Coronary artery (tissue), 2 donors: ENCODE results near the gene CLIC6.

Experiments used
- DNase-seq: peaks from one replicate; pipeline ENCODE4 v3.0.0-alpha.2; 2017; ENCODE audit warnings: low spot score
- H3K27ac ChIP-seq, 2 donors: fragments of 200-600 bp; sonication (generic); one replicate each; pipeline ENCODE4 v1.5.1; 2016 to 2019
- H3K4me3 ChIP-seq: fragments of 200-600 bp; sonication (generic); 2 replicates; pipeline ENCODE4 v1.5.1; 2016; ENCODE audit warnings: mild to moderate bottlenecking, moderate library complexity
- TF ChIP-seq, protein P1 (sequence below): fragments of 200-600 bp; sonication (generic); IDR thresholded peaks from one replicate; pipeline ENCODE4 v1.5.1; 2019; ENCODE audit warnings: antibody characterized with exemption

Gene CLIC6

DNA sequence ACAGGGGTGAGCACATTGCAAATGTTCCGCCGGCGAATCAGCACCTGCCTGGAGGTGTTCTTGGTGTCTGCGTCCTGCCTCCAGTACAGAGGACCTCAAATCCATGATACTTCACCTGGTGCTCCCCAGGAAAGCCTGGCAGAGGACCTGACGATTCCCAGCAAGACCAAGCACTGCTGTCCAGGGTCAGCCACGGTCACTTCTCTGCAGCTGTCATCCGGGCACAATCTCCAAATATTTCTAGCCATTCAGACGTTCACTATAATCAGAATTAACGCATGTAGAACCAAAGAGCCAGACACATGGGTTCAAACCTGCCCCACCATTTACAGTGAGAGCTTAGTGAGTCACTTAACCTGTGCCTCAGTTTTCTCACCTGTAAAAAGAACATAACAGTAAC, 74.5 kb downstream of the CLIC6 start:
- DNase-seq, result no peak
- no peak overlapping the region for H3K4me3 ChIP-seq
- H3K27ac ChIP-seq, result no peak overlapping the region
- TF ChIP-seq, protein P1, sequence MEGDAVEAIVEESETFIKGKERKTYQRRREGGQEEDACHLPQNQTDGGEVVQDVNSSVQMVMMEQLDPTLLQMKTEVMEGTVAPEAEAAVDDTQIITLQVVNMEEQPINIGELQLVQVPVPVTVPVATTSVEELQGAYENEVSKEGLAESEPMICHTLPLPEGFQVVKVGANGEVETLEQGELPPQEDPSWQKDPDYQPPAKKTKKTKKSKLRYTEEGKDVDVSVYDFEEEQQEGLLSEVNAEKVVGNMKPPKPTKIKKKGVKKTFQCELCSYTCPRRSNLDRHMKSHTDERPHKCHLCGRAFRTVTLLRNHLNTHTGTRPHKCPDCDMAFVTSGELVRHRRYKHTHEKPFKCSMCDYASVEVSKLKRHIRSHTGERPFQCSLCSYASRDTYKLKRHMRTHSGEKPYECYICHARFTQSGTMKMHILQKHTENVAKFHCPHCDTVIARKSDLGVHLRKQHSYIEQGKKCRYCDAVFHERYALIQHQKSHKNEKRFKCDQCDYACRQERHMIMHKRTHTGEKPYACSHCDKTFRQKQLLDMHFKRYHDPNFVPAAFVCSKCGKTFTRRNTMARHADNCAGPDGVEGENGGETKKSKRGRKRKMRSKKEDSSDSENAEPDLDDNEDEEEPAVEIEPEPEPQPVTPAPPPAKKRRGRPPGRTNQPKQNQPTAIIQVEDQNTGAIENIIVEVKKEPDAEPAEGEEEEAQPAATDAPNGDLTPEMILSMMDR, result no peak

DNA sequence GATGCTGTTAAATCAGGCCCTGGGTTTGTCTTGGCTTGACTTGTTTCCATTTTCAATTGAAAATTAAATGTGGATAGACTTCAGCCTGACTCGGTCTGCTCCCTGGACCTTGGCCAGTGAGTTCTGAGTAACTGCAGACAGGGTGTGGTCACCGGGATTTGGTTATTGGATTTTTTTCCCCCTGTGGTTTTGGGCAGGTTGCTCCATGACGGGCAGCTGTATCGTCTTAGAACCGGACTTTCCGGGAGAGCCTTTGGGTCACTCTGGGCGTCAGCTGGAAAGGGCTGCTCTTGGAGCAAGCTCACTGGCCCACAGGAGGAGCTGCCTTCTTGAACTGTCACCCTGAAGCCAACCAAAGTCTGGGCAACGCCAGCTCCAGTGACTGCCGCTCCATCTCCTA, 75.0 kb downstream of the CLIC6 start:
- Histone ChIP-seq H3K4me3 (no peak overlapping the region), H3K27ac (peak overlapping the region in 1 of 2 donors; percentile 13)
- DNase-seq, result peak; percentile 80
- TF ChIP-seq, protein P1, result no peak

DNA sequence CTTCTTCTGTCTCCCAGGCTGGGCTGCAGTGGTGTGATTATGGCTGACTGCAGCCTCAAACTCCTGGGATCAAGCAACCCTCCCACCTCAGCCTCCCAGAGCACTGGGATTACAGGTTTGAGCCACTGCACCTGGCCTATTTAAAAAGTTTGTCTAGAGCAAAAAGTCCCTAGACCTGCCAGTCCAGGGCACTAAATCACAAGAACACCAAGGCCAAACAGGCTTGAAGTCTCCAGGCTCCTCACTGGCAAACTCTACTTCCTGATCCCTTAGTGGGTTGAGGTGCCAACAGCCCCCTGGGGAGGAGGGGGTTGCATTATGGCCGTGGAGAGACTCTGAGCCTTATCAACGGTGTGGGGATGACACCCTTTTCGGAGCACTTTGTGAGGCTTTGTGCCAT, 76.0 kb downstream of the CLIC6 start:
- H3K27ac ChIP-seq, result no peak overlapping the region
- H3K4me3 ChIP-seq, result no peak overlapping the region
- DNase-seq, result no peak
- TF ChIP-seq, protein P1, result no peak

DNA sequence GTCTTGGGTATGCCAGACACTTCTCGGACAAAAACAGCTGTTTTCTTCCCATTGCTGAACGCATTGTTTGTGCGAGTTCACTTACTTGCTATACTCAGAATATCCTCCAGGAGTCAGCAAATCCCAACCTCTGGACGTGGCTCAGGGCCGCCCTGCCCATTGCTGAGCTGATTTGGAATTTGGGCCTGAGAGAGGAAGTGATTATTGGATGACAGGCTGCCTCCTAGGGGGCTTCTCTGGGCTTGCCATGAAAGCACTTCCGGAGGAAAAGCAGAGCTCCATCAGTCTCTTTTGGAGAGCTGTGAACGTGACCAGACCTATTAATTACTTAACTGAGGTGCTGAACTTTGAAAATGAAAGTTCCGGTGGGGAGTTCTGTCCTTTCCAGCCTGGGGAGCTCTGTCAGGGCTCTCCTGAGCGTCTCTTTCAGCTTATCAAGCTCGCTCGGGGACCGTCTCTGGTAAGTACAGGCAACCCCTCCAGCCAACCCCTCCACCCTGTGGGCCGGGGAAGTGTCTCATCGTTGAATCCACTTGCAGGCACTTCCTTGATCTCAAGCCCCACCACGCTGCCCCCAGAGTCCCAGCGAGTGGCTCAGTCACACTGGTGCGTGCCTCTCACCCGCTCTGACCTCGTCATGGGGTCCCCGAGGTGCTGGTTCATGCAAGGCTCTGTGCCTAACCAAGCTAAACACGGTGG, 76.9 kb downstream of the CLIC6 start:
- TF ChIP-seq, protein P1, result peak; percentile 74
- H3K4me3 ChIP-seq, result peak overlapping the region; percentile 48
- peak; percentile 81 for DNase-seq
- no peak overlapping the region for H3K27ac ChIP-seq

DNA sequence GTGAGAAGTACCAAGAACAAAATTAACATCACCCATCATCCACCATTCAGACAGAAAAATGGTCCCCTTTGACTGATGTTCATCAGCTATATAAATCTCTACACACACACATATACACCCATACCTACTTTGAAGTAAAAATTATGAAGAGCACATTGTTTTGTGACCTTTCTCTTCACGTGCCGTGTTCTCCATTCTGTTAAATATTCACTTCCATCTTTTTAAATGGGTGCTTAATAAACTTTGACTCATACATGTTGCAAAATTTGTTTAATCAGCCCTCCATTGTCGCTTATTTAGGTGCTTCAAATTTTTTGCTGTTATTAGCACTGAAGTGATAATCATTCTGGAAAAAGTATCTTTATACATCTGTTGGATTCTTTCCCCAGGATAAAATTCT, 80.1 kb downstream of the CLIC6 start:
- Histone ChIP-seq H3K4me3 (no peak overlapping the region), H3K27ac (no peak overlapping the region)
- DNase-seq, result no peak
- TF ChIP-seq, protein P1, result no peak

DNA sequence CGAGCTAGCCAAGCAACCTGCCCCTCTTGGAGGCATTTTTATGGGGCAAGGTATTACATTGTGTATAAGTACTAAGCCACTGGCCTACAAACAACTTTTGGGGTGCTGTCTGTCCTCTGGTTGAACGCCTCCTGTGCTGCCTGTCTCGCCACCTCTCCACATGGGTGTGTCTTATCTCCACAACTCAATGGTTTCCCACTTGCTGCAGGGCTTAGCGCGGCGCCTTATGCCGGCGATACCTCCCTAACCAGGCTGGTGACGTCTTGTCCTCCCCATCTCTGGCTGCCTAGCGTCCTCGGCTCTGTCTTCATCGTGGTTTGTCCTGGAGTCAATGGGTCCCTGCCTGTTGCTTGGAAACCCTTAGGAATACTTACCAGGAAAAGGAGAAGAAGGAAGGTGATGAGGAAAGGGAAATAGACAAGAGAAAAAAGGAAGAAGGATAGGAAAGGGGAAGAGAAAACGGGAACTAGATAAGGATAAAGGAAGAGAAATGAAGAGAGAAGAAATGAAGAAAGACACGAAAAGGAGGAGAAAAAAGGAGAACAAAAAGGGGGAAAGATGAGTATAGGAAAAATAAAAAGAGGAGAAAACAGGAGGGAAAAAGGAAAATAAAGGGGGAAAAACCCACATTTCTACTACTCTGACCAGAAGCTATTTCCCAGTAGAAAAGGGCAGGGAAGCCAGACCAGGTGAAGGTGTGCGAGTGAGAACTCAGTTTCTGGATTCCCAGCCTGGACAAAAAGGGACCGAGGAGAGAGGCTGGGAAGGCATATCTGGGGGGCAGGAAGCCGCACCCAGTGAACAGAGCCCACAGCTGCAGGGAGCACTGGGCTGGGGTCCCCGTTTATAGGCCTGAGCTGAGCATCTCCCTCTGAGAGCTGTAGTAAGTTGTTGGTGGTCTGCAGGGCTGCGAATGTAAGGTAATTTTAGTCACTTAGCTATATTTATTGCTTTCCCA, 86.2 kb downstream of the CLIC6 start:
- H3K4me3 ChIP-seq, result no peak overlapping the region
- no peak overlapping the region for H3K27ac ChIP-seq
- TF ChIP-seq, protein P1, result no peak
- no peak for DNase-seq
